Suprapubic skin (tissue), 4 donors: ENCODE measurements around the gene CELA3A.
"Not testable (repeated sequence)": the region's sequence is repeated elsewhere in the genome, so short reads cannot be mapped to it uniquely, and the experiment has no call there.

Source experiments
- CTCF ChIP-seq, 2 donors: fragments of 200-600 bp in 1 of 2; fragments of 450-650 bp in 1 of 2; sonication (generic) in 1 of 2; IDR thresholded peaks; one replicate each; pipeline ENCODE4 v1.5.1; 2016 to 2019; ENCODE audit warnings: antibody characterized with exemption in 2 of 2, mild to moderate bottlenecking in 1 of 2, moderate library complexity in 1 of 2
- EP300 ChIP-seq: sonication (generic); formaldehyde crosslinking; IDR thresholded peaks from one replicate; pipeline ENCODE4 v1.6.1; 2017; ENCODE audit warnings: antibody characterized with exemption
- POLR2A ChIP-seq, 2 donors: fragments of 450-650 bp; IDR thresholded peaks; one replicate each; pipeline ENCODE4 v1.6.1; 2017; ENCODE audit warnings: antibody characterized with exemption in 2 of 2, mild to moderate bottlenecking in 2 of 2, moderate library complexity in 2 of 2
- POLR2AphosphoS5 ChIP-seq, 3 donors: sonication (generic); formaldehyde crosslinking; IDR thresholded peaks; one replicate each; pipeline ENCODE4 v1.6.1; 2017; ENCODE audit warnings: antibody characterized with exemption in 3 of 3

DNA sequence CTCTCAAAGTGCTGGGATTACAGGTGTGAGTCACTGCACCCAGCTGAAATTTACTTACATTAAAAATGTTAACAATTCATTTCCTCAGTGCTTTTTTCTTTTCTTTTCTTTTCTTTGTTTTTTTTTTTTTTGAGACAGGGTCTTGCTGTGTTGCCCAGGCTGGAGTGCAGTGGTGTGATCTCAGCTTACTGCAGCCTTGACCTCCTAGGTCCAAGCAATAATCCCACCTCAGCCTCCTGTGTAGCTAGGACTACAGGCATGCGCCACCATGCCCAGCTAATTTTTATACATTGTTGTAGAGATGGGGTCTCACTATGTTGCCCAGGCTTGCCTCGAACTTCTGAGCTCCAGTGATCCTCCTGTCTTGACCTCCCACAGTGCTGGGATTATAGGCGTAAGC, 2.5 kb downstream of the CELA3A start:
- not testable (repeated sequence) for TF ChIP-seq POLR2A (IDR thresholded peaks at IDR 0.05); CTCF (IDR thresholded peaks at IDR 0.05); POLR2AphosphoS5 (IDR thresholded peaks at IDR 0.05); EP300
